GM12864 (cell line): ENCODE results near the gene HS3ST5.
A peak's percentile ranks its signal among the peaks of the same experiment; 100 is the strongest.
"Not testable (repeated sequence)": the region's sequence is repeated elsewhere in the genome, so short reads cannot be mapped to it uniquely, and the experiment has no call there.

ENCODE experiments used
- DNase-seq: peaks from one replicate; pipeline ENCODE4 v3.0.0-alpha.2; 2011; ENCODE audit warnings: low read depth
- H3K4me3 ChIP-seq: 2 replicates; pipeline ENCODE4 v1.5.1; 2011; ENCODE audit warnings: mild to moderate bottlenecking, low read depth, low read length, control low read depth
- TF ChIP-seq, protein P1 (sequence below): IDR thresholded peaks from 2 replicates; pipeline ENCODE4 v1.5.1; 2011; ENCODE audit warnings: low read depth, mild to moderate bottlenecking, moderate library complexity, low read length, control low read depth, inconsistent platforms; ENCODE audit errors: missing control alignments

HS3ST5 gene

DNA sequence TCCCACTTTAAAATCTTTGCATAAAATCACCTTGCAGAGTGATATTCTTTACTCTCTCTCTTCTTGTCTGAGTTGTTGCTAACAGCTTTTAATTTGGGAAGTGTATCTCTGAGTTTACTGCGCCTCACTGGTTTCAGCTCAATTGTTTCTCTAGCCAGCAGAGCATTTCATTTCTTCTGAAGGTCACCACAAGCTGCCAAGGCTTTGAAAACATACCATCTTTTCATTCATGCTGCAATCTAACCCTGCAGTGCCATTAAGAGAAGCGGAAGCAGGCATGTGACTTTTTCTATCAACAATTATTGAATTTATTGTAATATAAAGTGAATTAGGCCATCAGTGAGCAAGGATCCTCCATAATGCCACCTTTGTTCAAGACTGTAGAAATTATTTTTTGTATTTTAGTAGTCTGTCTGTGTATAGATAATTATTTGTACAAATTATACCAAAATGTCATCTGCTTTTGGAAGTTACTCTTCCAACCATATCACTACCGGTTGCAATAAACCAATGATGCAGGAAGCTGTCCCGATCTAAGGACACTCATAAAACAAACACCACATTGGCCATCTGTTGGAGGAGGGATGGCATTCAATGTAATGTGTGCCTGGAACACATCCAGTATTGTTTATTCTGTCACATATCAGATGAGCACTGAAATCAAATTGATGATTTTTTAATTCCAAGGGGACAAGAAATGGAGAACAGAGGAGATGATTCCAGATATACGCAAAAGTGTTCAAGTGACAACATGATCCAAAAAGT is 26.8 kb downstream of the HS3ST5 start:
- TF ChIP-seq, protein P1, sequence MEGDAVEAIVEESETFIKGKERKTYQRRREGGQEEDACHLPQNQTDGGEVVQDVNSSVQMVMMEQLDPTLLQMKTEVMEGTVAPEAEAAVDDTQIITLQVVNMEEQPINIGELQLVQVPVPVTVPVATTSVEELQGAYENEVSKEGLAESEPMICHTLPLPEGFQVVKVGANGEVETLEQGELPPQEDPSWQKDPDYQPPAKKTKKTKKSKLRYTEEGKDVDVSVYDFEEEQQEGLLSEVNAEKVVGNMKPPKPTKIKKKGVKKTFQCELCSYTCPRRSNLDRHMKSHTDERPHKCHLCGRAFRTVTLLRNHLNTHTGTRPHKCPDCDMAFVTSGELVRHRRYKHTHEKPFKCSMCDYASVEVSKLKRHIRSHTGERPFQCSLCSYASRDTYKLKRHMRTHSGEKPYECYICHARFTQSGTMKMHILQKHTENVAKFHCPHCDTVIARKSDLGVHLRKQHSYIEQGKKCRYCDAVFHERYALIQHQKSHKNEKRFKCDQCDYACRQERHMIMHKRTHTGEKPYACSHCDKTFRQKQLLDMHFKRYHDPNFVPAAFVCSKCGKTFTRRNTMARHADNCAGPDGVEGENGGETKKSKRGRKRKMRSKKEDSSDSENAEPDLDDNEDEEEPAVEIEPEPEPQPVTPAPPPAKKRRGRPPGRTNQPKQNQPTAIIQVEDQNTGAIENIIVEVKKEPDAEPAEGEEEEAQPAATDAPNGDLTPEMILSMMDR = no peak
- DNase-seq = no peak
- no peak overlapping the region for H3K4me3 ChIP-seq

DNA sequence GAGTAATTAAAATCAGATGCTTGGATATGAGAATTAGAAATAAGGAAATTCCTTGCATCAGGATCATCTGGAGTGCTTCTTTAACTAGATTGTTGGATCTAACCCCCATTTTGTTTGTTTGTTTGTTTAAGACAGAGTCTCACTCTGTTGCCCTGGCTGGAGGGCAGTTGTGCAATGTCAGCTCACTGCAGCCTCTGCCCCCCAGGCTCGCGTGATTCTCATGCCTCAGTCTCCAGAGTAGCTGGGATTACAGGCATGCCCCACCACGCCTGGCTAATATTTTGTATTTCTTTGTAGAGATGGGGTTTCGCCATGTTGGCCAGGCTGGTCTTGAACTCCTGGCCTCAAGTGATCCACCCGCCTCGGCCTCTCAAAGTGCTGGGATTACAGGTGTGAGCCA is 29.0 kb downstream of the HS3ST5 start:
- not testable (repeated sequence) for DNase-seq, H3K4me3 ChIP-seq

DNA sequence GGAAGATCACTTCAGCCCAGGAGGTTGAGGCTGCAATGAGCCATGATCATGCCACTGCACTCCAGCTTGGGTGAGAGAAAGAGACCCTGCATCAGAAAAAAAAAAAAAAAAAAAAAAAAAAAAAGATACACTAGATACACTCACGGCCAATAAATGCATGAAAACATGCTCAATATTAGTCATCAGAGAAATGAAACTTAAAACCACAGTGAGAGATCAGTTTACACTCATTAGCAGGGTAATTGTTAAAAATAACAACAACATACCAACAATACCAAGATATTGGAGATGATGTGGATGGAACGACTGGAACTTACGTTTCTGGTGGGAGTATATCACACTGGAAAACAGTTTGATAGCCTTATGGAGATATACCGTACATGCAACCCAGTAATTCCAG is 29.9 kb downstream of the HS3ST5 start:
- H3K4me3 ChIP-seq = no peak overlapping the region
- no peak for DNase-seq
- TF ChIP-seq, protein P1 = no peak

DNA sequence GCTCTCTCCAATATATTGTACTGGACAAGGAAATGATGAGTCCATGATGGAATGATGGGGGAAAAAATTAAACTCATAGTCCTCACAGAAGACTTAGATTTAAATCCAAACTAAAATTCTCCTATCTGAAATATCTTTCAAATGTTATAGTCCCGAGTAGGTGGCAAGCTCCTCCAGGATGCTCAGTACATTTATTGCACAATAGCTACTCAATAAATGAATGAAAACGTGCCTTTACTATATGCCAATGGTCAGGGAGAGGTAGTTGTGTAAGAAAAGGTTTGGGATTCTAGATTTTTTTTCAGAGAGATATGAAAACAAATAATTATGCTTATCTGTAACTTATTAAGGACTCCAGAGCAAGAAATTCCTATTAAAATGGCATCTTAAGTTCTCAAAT is 32.8 kb downstream of the HS3ST5 start:
- TF ChIP-seq, protein P1 = no peak
- no peak for DNase-seq
- H3K4me3 ChIP-seq = no peak overlapping the region

DNA sequence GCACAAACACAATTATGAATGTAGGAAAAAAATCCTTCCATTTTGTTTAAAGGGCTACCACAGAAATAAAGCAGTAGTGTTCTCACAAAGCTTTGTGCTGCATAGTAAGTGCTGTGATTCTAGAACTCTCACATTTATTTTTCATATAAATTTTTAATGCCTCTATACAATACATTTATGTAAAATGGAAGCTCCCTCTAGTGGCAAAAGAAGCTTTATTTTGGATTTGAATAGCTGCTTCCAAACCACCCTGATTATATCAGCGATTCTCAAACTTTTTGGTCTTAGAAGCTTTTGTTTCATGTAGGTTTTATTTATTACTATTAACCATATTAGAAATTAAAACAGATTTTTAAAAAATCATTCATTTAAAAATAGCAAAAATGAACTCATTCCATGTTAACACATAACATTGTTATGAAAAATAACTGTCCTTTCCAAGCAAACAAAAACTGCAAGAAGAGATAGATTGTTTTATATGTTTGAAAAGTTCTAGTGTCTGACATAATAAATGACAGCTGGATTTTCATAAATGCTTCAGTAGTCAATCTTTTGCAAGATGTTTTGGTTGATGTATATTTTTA is 38.4 kb downstream of the HS3ST5 start:
- TF ChIP-seq, protein P1 = peak; percentile 38
- DNase-seq = no peak
- no peak overlapping the region for H3K4me3 ChIP-seq

DNA sequence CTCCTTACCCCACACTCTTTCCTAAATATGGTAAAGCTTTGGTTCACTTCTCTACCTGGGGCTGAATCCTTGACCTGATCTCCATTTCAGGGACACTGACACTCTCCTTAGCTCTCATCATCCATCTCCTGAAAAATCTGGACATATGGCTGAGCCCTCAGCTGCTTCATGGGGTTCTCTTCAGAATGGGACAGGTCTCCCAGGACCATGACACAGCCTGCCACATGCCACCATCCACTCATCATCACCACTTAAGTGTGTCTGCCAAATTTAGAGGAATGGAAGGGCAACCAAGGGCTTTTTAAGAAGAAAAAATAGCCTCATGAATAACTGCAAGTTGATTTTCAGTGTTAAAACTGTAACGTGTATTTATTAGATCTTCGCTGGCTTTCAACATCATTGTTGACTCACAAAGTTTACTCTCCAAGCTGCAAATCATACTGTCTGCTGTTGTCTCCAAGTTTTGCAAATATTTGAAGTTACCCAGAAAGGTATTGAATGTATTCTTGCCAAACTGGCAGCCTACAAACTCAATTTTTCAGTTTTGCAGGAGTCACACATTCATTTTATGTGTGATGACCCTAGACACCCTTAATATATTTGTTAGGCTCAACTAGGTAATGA is 41.1 kb downstream of the HS3ST5 start:
- TF ChIP-seq, protein P1 = no peak
- DNase-seq = no peak
- no peak overlapping the region for H3K4me3 ChIP-seq

DNA sequence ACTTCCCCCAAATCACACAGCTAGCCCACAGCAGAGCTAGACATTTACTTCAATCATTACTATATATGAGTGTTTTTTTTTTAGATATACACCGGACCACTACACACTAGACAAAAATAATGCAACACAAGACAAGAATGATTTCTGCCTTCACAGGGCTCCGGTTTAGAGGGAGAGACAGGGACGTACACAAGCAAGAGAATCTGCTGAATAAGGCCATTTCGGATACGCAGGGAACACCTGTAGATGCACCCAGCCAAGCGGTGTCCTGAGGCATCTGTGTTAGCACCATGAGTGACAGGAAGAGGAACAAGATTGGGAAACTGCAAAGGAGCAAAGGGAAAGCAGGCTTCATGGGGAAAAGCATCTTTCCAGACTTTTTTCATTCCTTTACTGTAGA is 45.7 kb downstream of the HS3ST5 start:
- TF ChIP-seq, protein P1 = no peak
- H3K4me3 ChIP-seq = no peak overlapping the region
- DNase-seq = no peak
